Mucosa of descending colon (tissue), 3 donors: ENCODE results near the gene AGTPBP1. TPM values are rescaled to one million over a fixed set of nuclear protein-coding genes. Genes with fewer than 3 reads are reported as not detected.

ENCODE experiments used
- ATAC-seq: fragments of 200-7000 bp; cut with Tn5 transposase; one replicate; pipeline ENCODE4 v1.9.1; 2020; ENCODE audit warnings: mild to moderate bottlenecking, moderate library complexity
- DNase-seq, 3 donors: peaks; one replicate each; pipeline ENCODE4 v3.0.0-alpha.2; 2020
- H3K36me3 ChIP-seq: fragments of 200-600 bp; one replicate; pipeline ENCODE4 v1.8.0; 2021; ENCODE audit warnings: low read depth, mild to moderate bottlenecking
- H3K4me1 ChIP-seq: fragments of 200-600 bp; one replicate; pipeline ENCODE4 v1.8.0; 2021; ENCODE audit warnings: low read depth, mild to moderate bottlenecking
- H3K4me3 ChIP-seq: fragments of 200-600 bp; one replicate; pipeline ENCODE4 v1.8.0; 2021; ENCODE audit warnings: mild to moderate bottlenecking
- H3K9me3 ChIP-seq: fragments of 200-600 bp; one replicate; pipeline ENCODE4 v1.8.0; 2021; ENCODE audit warnings: mild to moderate bottlenecking
- intact Hi-C, 2 donors: fragments of 100-400 bp; cut with DNase I in 1 of 2; cut with micrococcal nuclease in 1 of 2; formaldehyde crosslinking; loops; one replicate each; pipeline versions ENCODE4 v1.11.0 to v1.11.1; 2022; cut with DNase I, micrococcal nuclease
- total RNA-seq, 3 donors: library from RNA; stranded (reverse); fragmentation: NEBNext Ultra II Directional in 2 of 3; extraction: Animal tissue kit (Norgen Biotek cat#: 25700) in 2 of 3; gene quantifications; one replicate each; pipeline versions ENCODE4 v1.2.1 to v1.2.4, GENCODE V29; 2021 to 2023
- TF ChIP-seq, protein P1 (sequence below): fragments of 200-600 bp; IDR thresholded peaks from one replicate; pipeline ENCODE4 v1.8.0; 2022; ENCODE audit warnings: antibody characterized with exemption, mild to moderate bottlenecking
- donor health status: DM: no; HTN: no; CAD: no; lungs with moderate emphysema.
- donor health status: DM: no; HTN: no; CAD: no.
- donor health status: DM: no; HTN: yes; CAD: no.

Gene AGTPBP1
- total RNA-seq, 3 donors from 2014 or later, result 11.7 to 17.9 (median 15.9) TPM

- TF ChIP-seq, protein P1, sequence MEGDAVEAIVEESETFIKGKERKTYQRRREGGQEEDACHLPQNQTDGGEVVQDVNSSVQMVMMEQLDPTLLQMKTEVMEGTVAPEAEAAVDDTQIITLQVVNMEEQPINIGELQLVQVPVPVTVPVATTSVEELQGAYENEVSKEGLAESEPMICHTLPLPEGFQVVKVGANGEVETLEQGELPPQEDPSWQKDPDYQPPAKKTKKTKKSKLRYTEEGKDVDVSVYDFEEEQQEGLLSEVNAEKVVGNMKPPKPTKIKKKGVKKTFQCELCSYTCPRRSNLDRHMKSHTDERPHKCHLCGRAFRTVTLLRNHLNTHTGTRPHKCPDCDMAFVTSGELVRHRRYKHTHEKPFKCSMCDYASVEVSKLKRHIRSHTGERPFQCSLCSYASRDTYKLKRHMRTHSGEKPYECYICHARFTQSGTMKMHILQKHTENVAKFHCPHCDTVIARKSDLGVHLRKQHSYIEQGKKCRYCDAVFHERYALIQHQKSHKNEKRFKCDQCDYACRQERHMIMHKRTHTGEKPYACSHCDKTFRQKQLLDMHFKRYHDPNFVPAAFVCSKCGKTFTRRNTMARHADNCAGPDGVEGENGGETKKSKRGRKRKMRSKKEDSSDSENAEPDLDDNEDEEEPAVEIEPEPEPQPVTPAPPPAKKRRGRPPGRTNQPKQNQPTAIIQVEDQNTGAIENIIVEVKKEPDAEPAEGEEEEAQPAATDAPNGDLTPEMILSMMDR, result no peak
- H3K9me3 ChIP-seq, result no peaks in the 10 kb centered on the region
- no peak overlapping the region for H3K4me3 ChIP-seq
- DNase-seq (no peak), ATAC-seq (no peak)
- no peaks in the 10 kb centered on the region for H3K36me3 ChIP-seq
- intact Hi-C loops, result no loop called here
- no peaks in the 10 kb centered on the region for H3K4me1 ChIP-seq
Observed at GRCh38 chr9:85639675-85640186, 102.0 kb downstream of the AGTPBP1 start.

- DNase-seq (no peak), ATAC-seq (no peak)
- TF ChIP-seq, protein P1, result no peak
- Histone ChIP-seq H3K9me3 (no peaks in the 10 kb centered on the region), H3K4me1 (no peaks in the 10 kb centered on the region), H3K36me3 (no peaks in the 10 kb centered on the region), H3K4me3 (no peak overlapping the region)
- intact Hi-C loops, result no loop called here
Observed at GRCh38 chr9:85631809-85632208, 109.9 kb downstream of the AGTPBP1 start.

GRCh38 chr9:85630676-85631075, 111.1 kb downstream of the AGTPBP1 start:
- Histone ChIP-seq H3K4me3 (no peak overlapping the region), H3K9me3 (no peaks in the 10 kb centered on the region), H3K4me1 (no peaks in the 10 kb centered on the region), H3K36me3 (no peaks in the 10 kb centered on the region)
- ATAC-seq (no peak), DNase-seq (no peak)
- TF ChIP-seq, protein P1, result no peak
- intact Hi-C loops, result no loop called here

GRCh38 chr9:85617141-85617670, 124.5 kb downstream of the AGTPBP1 start:
- DNase-seq (no peak), ATAC-seq (no peak)
- TF ChIP-seq, protein P1, result no peak
- intact Hi-C loops, result no loop called here
- no peaks in the 10 kb centered on the region for H3K36me3 ChIP-seq
- H3K4me3 ChIP-seq, result no peak overlapping the region
- H3K4me1 ChIP-seq, result no peaks in the 10 kb centered on the region
- H3K9me3 ChIP-seq, result no peaks in the 10 kb centered on the region

- ATAC-seq, result no peak
- Histone ChIP-seq H3K36me3 (no peaks in the 10 kb centered on the region), H3K9me3 (no peaks in the 10 kb centered on the region), H3K4me1 (no peaks in the 10 kb centered on the region), H3K4me3 (no peak overlapping the region)
- TF ChIP-seq, protein P1, result no peak
- intact Hi-C loops, result no loop called here
- DNase-seq, result no peak
Observed at GRCh38 chr9:85615792-85616191, 126.0 kb downstream of the AGTPBP1 start.
